ENCODE results near the gene KIAA0930.

DNA sequence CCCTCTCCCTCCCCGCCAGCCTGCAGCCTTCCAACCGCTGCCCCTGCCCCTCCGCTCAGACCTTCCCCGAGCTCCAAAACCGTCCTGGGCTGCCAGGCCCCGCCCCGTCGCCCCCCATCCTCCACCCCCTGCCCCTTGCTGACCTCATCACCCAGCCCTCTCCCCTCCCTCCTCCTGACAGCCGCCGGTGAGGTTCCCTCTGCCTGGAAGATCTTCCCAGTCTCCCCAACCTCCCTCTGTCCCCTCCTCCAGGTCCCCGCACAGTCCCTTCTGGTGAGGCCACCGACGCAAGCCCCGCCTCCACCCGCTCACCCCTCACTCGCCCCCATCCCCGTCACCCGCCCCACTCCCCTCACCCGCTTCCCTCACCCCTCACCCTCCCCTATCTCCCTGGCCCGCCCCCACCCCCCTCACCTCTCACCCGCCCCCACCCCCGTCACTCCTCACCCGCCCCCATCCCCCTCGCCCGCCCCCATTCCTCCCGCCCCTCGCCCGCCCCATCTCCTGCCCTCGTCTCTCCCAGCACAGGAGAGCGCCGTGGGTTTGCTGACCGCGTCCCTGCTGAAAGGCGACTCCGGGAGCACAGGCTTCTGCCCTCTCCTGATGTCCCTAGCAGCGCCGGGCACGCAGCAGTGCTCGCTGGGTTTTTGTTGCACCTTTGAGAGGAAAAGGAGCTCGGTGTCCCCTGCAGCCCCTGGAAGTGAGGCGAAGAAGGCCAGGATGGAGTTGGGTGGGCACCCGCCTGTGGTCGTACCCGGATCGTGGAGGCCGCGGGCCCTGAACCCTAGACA is 27.7 kb upstream of the KIAA0930 start:
- TF ChIP-seq, protein P1, sequence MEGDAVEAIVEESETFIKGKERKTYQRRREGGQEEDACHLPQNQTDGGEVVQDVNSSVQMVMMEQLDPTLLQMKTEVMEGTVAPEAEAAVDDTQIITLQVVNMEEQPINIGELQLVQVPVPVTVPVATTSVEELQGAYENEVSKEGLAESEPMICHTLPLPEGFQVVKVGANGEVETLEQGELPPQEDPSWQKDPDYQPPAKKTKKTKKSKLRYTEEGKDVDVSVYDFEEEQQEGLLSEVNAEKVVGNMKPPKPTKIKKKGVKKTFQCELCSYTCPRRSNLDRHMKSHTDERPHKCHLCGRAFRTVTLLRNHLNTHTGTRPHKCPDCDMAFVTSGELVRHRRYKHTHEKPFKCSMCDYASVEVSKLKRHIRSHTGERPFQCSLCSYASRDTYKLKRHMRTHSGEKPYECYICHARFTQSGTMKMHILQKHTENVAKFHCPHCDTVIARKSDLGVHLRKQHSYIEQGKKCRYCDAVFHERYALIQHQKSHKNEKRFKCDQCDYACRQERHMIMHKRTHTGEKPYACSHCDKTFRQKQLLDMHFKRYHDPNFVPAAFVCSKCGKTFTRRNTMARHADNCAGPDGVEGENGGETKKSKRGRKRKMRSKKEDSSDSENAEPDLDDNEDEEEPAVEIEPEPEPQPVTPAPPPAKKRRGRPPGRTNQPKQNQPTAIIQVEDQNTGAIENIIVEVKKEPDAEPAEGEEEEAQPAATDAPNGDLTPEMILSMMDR (IDR thresholded peaks at IDR 0.05) = no peak
- no peak for TF ChIP-seq ZFX (IDR thresholded peaks at IDR 0.05; ENCODE audit: borderline replicate concordance)
